Vagina (tissue), 2 donors: ENCODE measurements around the gene FAM124B.

ENCODE experiments used
- POLR2A ChIP-seq, 2 donors: fragments of 450-650 bp; IDR thresholded peaks; one replicate each; pipeline ENCODE4 v1.6.1; 2017; ENCODE audit warnings: antibody characterized with exemption in 2 of 2, mild to moderate bottlenecking in 2 of 2, moderate library complexity in 2 of 2
- TF ChIP-seq, protein P1 (sequence below), 3 experiments: fragments of 450-650 bp in 2 of 3; fragments of 200-600 bp in 1 of 3; sonication (generic) in 1 of 3; IDR thresholded peaks; one replicate each; pipeline ENCODE4 v1.5.1; 2017 to 2019; ENCODE audit warnings: antibody characterized with exemption in 3 of 3, mild to moderate bottlenecking in 2 of 3, moderate library complexity in 2 of 3

DNA sequence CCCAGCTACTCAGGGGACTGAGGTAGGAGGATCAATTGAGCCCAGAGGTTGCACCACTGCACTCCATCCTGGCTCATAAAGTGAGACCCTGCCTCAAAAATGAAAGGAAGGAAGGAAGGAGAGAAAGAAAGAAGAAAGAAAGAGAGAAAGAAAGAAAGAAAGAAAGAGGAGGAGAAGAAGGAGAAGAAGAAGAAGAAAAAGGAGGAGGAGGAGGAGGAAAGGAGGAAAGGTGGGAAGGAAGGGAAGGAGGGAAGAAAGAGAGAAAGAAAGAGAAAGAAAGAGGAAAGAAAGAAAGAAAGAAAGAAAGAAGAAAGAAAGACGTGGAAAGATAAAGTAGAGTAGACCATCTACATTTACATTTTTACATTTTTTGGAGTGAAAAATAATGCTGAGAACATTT lies 39.8 kb downstream of the FAM124B start:
- TF ChIP-seq, protein P1, sequence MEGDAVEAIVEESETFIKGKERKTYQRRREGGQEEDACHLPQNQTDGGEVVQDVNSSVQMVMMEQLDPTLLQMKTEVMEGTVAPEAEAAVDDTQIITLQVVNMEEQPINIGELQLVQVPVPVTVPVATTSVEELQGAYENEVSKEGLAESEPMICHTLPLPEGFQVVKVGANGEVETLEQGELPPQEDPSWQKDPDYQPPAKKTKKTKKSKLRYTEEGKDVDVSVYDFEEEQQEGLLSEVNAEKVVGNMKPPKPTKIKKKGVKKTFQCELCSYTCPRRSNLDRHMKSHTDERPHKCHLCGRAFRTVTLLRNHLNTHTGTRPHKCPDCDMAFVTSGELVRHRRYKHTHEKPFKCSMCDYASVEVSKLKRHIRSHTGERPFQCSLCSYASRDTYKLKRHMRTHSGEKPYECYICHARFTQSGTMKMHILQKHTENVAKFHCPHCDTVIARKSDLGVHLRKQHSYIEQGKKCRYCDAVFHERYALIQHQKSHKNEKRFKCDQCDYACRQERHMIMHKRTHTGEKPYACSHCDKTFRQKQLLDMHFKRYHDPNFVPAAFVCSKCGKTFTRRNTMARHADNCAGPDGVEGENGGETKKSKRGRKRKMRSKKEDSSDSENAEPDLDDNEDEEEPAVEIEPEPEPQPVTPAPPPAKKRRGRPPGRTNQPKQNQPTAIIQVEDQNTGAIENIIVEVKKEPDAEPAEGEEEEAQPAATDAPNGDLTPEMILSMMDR (IDR thresholded peaks at IDR 0.05), result no peak
- no peak for TF ChIP-seq POLR2A (IDR thresholded peaks at IDR 0.05)
